HK-2 (cell line): ENCODE results near the gene PAFAH1B2.
A peak's percentile ranks its signal among the peaks of the same experiment; 100 is the strongest.
"Not testable (repeated sequence)": the region's sequence is repeated elsewhere in the genome, so short reads cannot be mapped to it uniquely, and the experiment has no call there.

Experiments
- DNase-seq: peaks from one replicate; pipeline ENCODE4 v3.0.0-alpha.2; 2018; ENCODE audit not compliant: unreplicated experiment

PAFAH1B2 gene

GRCh38 chr11:117143871-117144476, at the start of gene PAFAH1B2:
PAFAH1B2 (plus strand) TSS chr11:117144287; CDS start chr11:117152448, 8,161 bp downstream.
- DNase-seq, result peak; percentile 90

GRCh38 chr11:117094776-117095175, 49.3 kb upstream of the PAFAH1B2 start:
- DNase-seq, result no peak

GRCh38 chr11:117095284-117096161, 48.6 kb upstream of the PAFAH1B2 start:
- no peak for DNase-seq

GRCh38 chr11:117096201-117096991, 47.7 kb upstream of the PAFAH1B2 start:
- DNase-seq, result no peak

- no peak for DNase-seq
Measured at GRCh38 chr11:117097014-117097388, 47.1 kb upstream of the PAFAH1B2 start.

- peak; percentile 50 for DNase-seq
Measured at GRCh38 chr11:117097389-117098268, 46.5 kb upstream of the PAFAH1B2 start.

- DNase-seq, result peak; percentile 86
Measured at GRCh38 chr11:117098269-117099232, 45.5 kb upstream of the PAFAH1B2 start, which contains the start of gene SIK3. SIK3 (minus strand) TSS chr11:117098428; CDS start chr11:117098415, 13 bp downstream.

- DNase-seq, result no peak
Measured at GRCh38 chr11:117099696-117100095, 44.4 kb upstream of the PAFAH1B2 start.

- no peak for DNase-seq
Measured at GRCh38 chr11:117100556-117100955, 43.5 kb upstream of the PAFAH1B2 start.

GRCh38 chr11:117107701-117108590, 36.1 kb upstream of the PAFAH1B2 start:
- DNase-seq, result no peak

GRCh38 chr11:117110294-117110950, 33.7 kb upstream of the PAFAH1B2 start:
- no peak for DNase-seq

GRCh38 chr11:117112497-117112896, 31.6 kb upstream of the PAFAH1B2 start:
- not testable (repeated sequence) for DNase-seq

- DNase-seq, result not testable (repeated sequence)
Measured at GRCh38 chr11:117112939-117113338, 31.1 kb upstream of the PAFAH1B2 start.

GRCh38 chr11:117117681-117118080, 26.4 kb upstream of the PAFAH1B2 start:
- DNase-seq, result no peak

- no peak for DNase-seq
Measured at GRCh38 chr11:117121176-117121575, 22.9 kb upstream of the PAFAH1B2 start.

GRCh38 chr11:117122556-117122955, 21.5 kb upstream of the PAFAH1B2 start:
- DNase-seq, result no peak

- no peak for DNase-seq
Measured at GRCh38 chr11:117126223-117126965, 17.7 kb upstream of the PAFAH1B2 start.
